ENCODE results near the gene WDR64.

Gene WDR64

GRCh38 chr1:241675983-241676382 is 23.9 kb downstream of the WDR64 start:
- H3K4me1 ChIP-seq (ENCODE audit: insufficient read depth, low read length, severe bottlenecking) = no peaks in the 10 kb centered on the region
- no peaks in the 10 kb centered on the region for H3K27me3 ChIP-seq (ENCODE audit: insufficient read depth, low read length)
- no peaks in the 10 kb centered on the region for H4K20me1 ChIP-seq (ENCODE audit: insufficient read depth, low read length)
- no peak overlapping the region for H2AFZ ChIP-seq (ENCODE audit: low read length)
- TF ChIP-seq CTCF (IDR thresholded peaks at IDR 0.05; ENCODE audit: low read length) (no peak), EZH2 (IDR thresholded peaks at IDR 0.05; ENCODE audit: borderline replicate concordance, low read length) (no peak)
- no peaks in the 10 kb centered on the region for H3K79me2 ChIP-seq (ENCODE audit: insufficient read depth, low read length)
- no peaks in the 10 kb centered on the region for H3K9me2 ChIP-seq (ENCODE audit: low read depth, low read length)
- H3K9me3 ChIP-seq (ENCODE audit: low read length) = no peaks in the 10 kb centered on the region
- no peak overlapping the region for H3K9ac ChIP-seq (ENCODE audit: low read length)
- H3K36me3 ChIP-seq (ENCODE audit: insufficient read depth, low read length) = no peaks in the 10 kb centered on the region
- H3K4me3 ChIP-seq (ENCODE audit: low read depth, low read length, poor library complexity, severe bottlenecking) = no peak overlapping the region
- H3K4me2 ChIP-seq (ENCODE audit: low read length) = no peak overlapping the region
- no peak overlapping the region for H3K27ac ChIP-seq (ENCODE audit: low read depth, low read length, poor library complexity, severe bottlenecking)
- no peaks in the 10 kb centered on the region for H3F3A ChIP-seq (ENCODE audit: insufficient read depth, low read length)

GRCh38 chr1:241677201-241677600 is 25.1 kb downstream of the WDR64 start:
- H4K20me1 ChIP-seq (ENCODE audit: insufficient read depth, low read length) = no peaks in the 10 kb centered on the region
- H3K27me3 ChIP-seq (ENCODE audit: insufficient read depth, low read length) = no peaks in the 10 kb centered on the region
- H3K4me3 ChIP-seq (ENCODE audit: low read depth, low read length, poor library complexity, severe bottlenecking) = no peak overlapping the region
- H3K4me1 ChIP-seq (ENCODE audit: insufficient read depth, low read length, severe bottlenecking) = no peaks in the 10 kb centered on the region
- TF ChIP-seq EZH2 (IDR thresholded peaks at IDR 0.05; ENCODE audit: borderline replicate concordance, low read length) = no peak
- no peak for TF ChIP-seq CTCF (IDR thresholded peaks at IDR 0.05; ENCODE audit: low read length)
- no peaks in the 10 kb centered on the region for H3K79me2 ChIP-seq (ENCODE audit: insufficient read depth, low read length)
- no peaks in the 10 kb centered on the region for H3K9me3 ChIP-seq (ENCODE audit: low read length)
- no peak overlapping the region for H2AFZ ChIP-seq (ENCODE audit: low read length)
- H3F3A ChIP-seq (ENCODE audit: insufficient read depth, low read length) = no peaks in the 10 kb centered on the region
- no peaks in the 10 kb centered on the region for H3K36me3 ChIP-seq (ENCODE audit: insufficient read depth, low read length)
- H3K27ac ChIP-seq (ENCODE audit: low read depth, low read length, poor library complexity, severe bottlenecking) = no peak overlapping the region
- no peak overlapping the region for H3K4me2 ChIP-seq (ENCODE audit: low read length)
- no peak overlapping the region for H3K9ac ChIP-seq (ENCODE audit: low read length)
- no peaks in the 10 kb centered on the region for H3K9me2 ChIP-seq (ENCODE audit: low read depth, low read length)

DNA sequence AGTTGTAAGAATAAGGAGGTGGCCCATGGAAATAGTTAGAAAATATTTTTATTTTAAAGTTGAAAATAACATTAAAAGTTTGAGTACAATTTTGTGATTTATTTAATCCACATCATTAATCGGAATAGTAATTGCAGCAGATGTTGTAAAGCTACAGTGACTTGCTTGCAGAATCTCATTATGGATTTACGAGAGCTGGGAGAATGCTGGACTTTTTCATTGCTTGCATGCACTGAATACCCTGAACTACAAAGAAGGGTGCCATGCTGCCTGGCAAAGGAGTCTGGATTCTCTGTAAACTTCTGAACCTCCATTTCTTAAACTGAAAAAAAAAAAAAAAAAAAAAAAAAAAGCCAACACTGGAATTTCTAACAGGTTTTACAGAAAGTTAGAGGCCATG is 26.5 kb downstream of the WDR64 start:
- Histone ChIP-seq H3K9ac (ENCODE audit: low read length) (no peak overlapping the region), H3K4me3 (ENCODE audit: low read depth, low read length, poor library complexity, severe bottlenecking) (no peak overlapping the region), H3K27ac (ENCODE audit: low read depth, low read length, poor library complexity, severe bottlenecking) (no peak overlapping the region), H3K9me2 (ENCODE audit: low read depth, low read length) (no peaks in the 10 kb centered on the region), H3K4me1 (ENCODE audit: insufficient read depth, low read length, severe bottlenecking) (no peaks in the 10 kb centered on the region), H3K79me2 (ENCODE audit: insufficient read depth, low read length) (no peaks in the 10 kb centered on the region), H4K20me1 (ENCODE audit: insufficient read depth, low read length) (no peaks in the 10 kb centered on the region), H2AFZ (ENCODE audit: low read length) (no peak overlapping the region), H3K27me3 (ENCODE audit: insufficient read depth, low read length) (no peaks in the 10 kb centered on the region), H3K36me3 (ENCODE audit: insufficient read depth, low read length) (no peaks in the 10 kb centered on the region), H3F3A (ENCODE audit: insufficient read depth, low read length) (no peaks in the 10 kb centered on the region), H3K9me3 (ENCODE audit: low read length) (no peaks in the 10 kb centered on the region), H3K4me2 (ENCODE audit: low read length) (no peak overlapping the region)
- TF ChIP-seq CTCF (IDR thresholded peaks at IDR 0.05; ENCODE audit: low read length) = no peak
- no peak for TF ChIP-seq EZH2 (IDR thresholded peaks at IDR 0.05; ENCODE audit: borderline replicate concordance, low read length)
